MM.1S (cell line): Measurements from ENCODE around the gene SSNA1.

ENCODE experiments used
- DNase-seq: peaks from one replicate; pipeline ENCODE4 v3.0.0-alpha.2; 2015
- H2AFZ ChIP-seq: fragments of 300-600 bp; sonication (generic); 2 replicates; pipeline ENCODE4 v1.6.0; 2016; ENCODE audit warnings: antibody characterized with exemption, low read length
- H3F3A ChIP-seq: fragments of 300-600 bp; sonication (generic); 2 replicates; pipeline ENCODE4 v1.6.1; 2016; ENCODE audit warnings: mild to moderate bottlenecking, antibody characterized with exemption, low read length, moderate library complexity, mixed read lengths; ENCODE audit not compliant: insufficient read depth
- H3K27ac ChIP-seq: fragments of 300-600 bp; sonication (generic); 2 replicates; pipeline ENCODE4 v1.5.1; 2016; ENCODE audit warnings: mild to moderate bottlenecking, low read length
- H3K27me3 ChIP-seq: fragments of 300-600 bp; sonication (generic); replicated peaks from 2 replicates; pipeline ENCODE4 v1.6.0; 2016; ENCODE audit warnings: low read length; ENCODE audit not compliant: insufficient read depth
- H3K36me3 ChIP-seq: fragments of 300-600 bp; sonication (generic); replicated peaks from 2 replicates; pipeline ENCODE4 v1.6.1; 2016; ENCODE audit warnings: mild to moderate bottlenecking, low read length, mixed read lengths; ENCODE audit not compliant: insufficient read depth
- H3K4me1 ChIP-seq: fragments of 300-600 bp; sonication (generic); 2 replicates; pipeline ENCODE4 v1.6.1; 2016; ENCODE audit warnings: low read length, mixed read lengths
- H3K4me2 ChIP-seq: fragments of 300-600 bp; sonication (generic); 2 replicates; pipeline ENCODE4 v1.6.0; 2016; ENCODE audit warnings: low read depth, low read length
- H3K4me3 ChIP-seq: fragments of 300-600 bp; sonication (generic); 2 replicates; pipeline ENCODE4 v1.5.1; 2016; ENCODE audit warnings: low read length, mixed read lengths
- H3K79me2 ChIP-seq: fragments of 300-600 bp; sonication (generic); 2 replicates; pipeline ENCODE4 v1.6.1; 2016; ENCODE audit warnings: mixed run types, low read length, mixed read lengths
- H3K9ac ChIP-seq: fragments of 300-600 bp; sonication (generic); 2 replicates; pipeline ENCODE4 v1.6.1; 2016; ENCODE audit warnings: low read length, mixed read lengths
- H3K9me2 ChIP-seq: fragments of 300-600 bp; sonication (generic); replicated peaks from 2 replicates; pipeline ENCODE4 v1.6.1; 2016; ENCODE audit warnings: mild to moderate bottlenecking, low read length, mixed read lengths; ENCODE audit not compliant: insufficient read depth
- H3K9me3 ChIP-seq: fragments of 300-600 bp; sonication (generic); replicated peaks from 2 replicates; pipeline ENCODE4 v1.6.1; 2016; ENCODE audit warnings: mild to moderate bottlenecking, low read length, mixed read lengths; ENCODE audit not compliant: insufficient read depth
- H4K20me1 ChIP-seq: fragments of 300-600 bp; sonication (generic); 2 replicates; pipeline ENCODE4 v1.6.1; 2016; ENCODE audit warnings: mild to moderate bottlenecking, low read length, moderate library complexity, mixed read lengths; ENCODE audit not compliant: insufficient read depth
- CTCF ChIP-seq: fragments of 300-600 bp; sonication (generic); IDR thresholded peaks from 2 replicates; pipeline ENCODE4 v1.5.1; 2016; ENCODE audit warnings: antibody characterized with exemption, low read length, mixed read lengths
- EZH2 ChIP-seq: fragments of 300-600 bp; sonication (generic); optimal IDR thresholded peaks from 2 replicates; pipeline ENCODE3; 2017; ENCODE audit warnings: low read depth, mild to moderate bottlenecking, antibody characterized with exemption, low read length, mixed read lengths
- EZH2phosphoT487 ChIP-seq: fragments of 300-600 bp; sonication (generic); IDR thresholded peaks from 2 replicates; pipeline ENCODE4 v1.6.1; 2018; ENCODE audit warnings: antibody characterized with exemption, low read length

Gene SSNA1

GRCh38 chr9:137205126-137206069 is 16.9 kb downstream of the SSNA1 start, which contains the start of the genes NDOR1 and TMEM203:
TSS of gene NDOR1 (plus strand) at chr9:137205700. CDS start at chr9:137205778, 78 bp downstream.
TSS of gene TMEM203 (minus strand) at chr9:137205648. CDS start at chr9:137205414, 234 bp downstream.
- H3K79me2 ChIP-seq = peaks cover 48% of the 10 kb centered on the region
- H3K9me2 ChIP-seq = no peaks in the 10 kb centered on the region
- DNase-seq = peak; percentile 89
- no peaks in the 10 kb centered on the region for H3K9me3 ChIP-seq
- peak within 1 kb of the TSS; percentile 57 for H2AFZ ChIP-seq
- H3K4me1 ChIP-seq = peaks cover 24% of the 10 kb centered on the region
- no peaks in the 10 kb centered on the region for H3K36me3 ChIP-seq
- H4K20me1 ChIP-seq = no peaks in the 10 kb centered on the region
- peaks cover 14% of the 10 kb centered on the region; the same call in 1 of the 2 replicates for H3F3A ChIP-seq
- peak within 1 kb of the TSS; percentile 95 for H3K9ac ChIP-seq
- H3K27ac ChIP-seq = peak within 1 kb of the TSS; percentile 24; the same call in 1 of the 2 replicates
- peak within 1 kb of the TSS; percentile 90 for H3K4me3 ChIP-seq
- TF ChIP-seq EZH2 = no peak
- TF ChIP-seq EZH2phosphoT487 = no peak
- no peak for TF ChIP-seq CTCF
- H3K4me2 ChIP-seq = peak within 1 kb of the TSS; percentile 98
- no peaks in the 10 kb centered on the region for H3K27me3 ChIP-seq

- Histone ChIP-seq H3K4me2 (peak overlapping the region; percentile 98), H4K20me1 (no peaks in the 10 kb centered on the region), H3K27me3 (no peaks in the 10 kb centered on the region), H2AFZ (no peak overlapping the region), H3K27ac (no peak overlapping the region), H3K9me3 (no peaks in the 10 kb centered on the region), H3K4me1 (peaks cover 20% of the 10 kb centered on the region), H3K4me3 (peak overlapping the region; percentile 90), H3K9ac (peak overlapping the region; percentile 95), H3K36me3 (no peaks in the 10 kb centered on the region), H3K79me2 (peaks cover 48% of the 10 kb centered on the region), H3F3A (peaks cover 7% of the 10 kb centered on the region; the same call in 1 of the 2 replicates), H3K9me2 (no peaks in the 10 kb centered on the region)
- DNase-seq = no peak
- TF ChIP-seq CTCF (no peak), EZH2phosphoT487 (no peak), EZH2 (no peak)
These were observed 18.1 kb downstream of the SSNA1 start for GRCh38 chr9:137206602-137207001.

- Histone ChIP-seq H3K36me3 (no peaks in the 10 kb centered on the region), H3K4me1 (peaks cover 5% of the 10 kb centered on the region), H3K79me2 (peaks cover 11% of the 10 kb centered on the region), H3K27me3 (no peaks in the 10 kb centered on the region), H2AFZ (no peak overlapping the region), H3F3A (no peaks in the 10 kb centered on the region), H3K4me2 (no peak overlapping the region), H3K9me3 (no peaks in the 10 kb centered on the region), H4K20me1 (no peaks in the 10 kb centered on the region), H3K27ac (no peak overlapping the region), H3K9me2 (no peaks in the 10 kb centered on the region), H3K9ac (no peak overlapping the region), H3K4me3 (no peak overlapping the region)
- no peak for DNase-seq
- no peak for TF ChIP-seq CTCF
- TF ChIP-seq EZH2phosphoT487 = no peak
- TF ChIP-seq EZH2 = no peak
These were observed 23.1 kb downstream of the SSNA1 start for GRCh38 chr9:137211532-137211931.
